Measurements from ENCODE around the gene FTSJ1.
"Not testable (repeated sequence)": the region's sequence is repeated elsewhere in the genome, so short reads cannot be mapped to it uniquely, and the experiment has no call there.

FTSJ1 gene, protein sequence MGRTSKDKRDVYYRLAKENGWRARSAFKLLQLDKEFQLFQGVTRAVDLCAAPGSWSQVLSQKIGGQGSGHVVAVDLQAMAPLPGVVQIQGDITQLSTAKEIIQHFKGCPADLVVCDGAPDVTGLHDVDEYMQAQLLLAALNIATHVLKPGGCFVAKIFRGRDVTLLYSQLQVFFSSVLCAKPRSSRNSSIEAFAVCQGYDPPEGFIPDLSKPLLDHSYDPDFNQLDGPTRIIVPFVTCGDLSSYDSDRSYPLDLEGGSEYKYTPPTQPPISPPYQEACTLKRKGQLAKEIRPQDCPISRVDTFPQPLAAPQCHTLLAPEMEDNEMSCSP

DNA sequence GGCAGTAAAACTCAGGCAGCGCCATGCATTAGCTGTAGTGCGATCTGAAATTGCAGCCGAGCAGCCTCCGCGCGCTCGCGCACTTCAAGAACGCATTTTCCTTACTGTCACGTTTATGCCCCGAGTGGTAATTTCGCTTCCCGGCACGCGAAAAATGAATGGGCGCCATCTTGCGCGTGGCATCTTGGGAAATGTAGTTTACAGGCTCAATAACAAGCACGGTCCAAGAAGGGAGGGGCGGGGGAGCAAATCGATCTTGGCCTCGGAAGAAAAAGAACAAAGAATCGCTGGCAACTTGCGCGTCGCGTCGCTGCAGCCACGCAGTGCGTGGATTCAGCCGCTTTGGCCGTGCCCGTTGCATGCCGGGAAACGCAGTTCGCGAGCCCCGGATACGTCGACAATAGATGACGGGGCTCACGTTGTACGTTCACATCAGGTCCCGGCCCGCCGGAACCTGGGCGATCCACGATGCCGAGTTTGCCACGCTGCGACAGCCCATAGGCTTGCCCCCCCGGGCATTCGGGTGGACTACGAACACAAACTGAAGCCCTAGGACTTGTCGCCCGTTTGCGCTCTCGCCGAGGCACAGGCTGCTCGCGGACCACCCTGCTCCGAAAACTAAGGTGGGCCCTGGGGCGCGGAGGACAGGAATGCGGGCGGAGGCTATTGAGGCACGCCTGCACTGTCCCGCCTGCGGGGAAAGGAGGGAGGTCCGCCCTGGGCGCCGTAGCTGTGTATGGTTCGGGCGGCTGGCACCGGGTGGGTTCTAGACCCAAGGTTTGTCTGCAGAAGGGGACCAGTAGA is at the start of gene FTSJ1:
Gene FTSJ1 (plus strand): TSS at position 426 of the 804 bp plus-strand sequence. CDS start 1,849 bp downstream, outside the sequence.
- peak; percentile 80 for DNase-seq (ENCODE audit: low spot score)

DNA sequence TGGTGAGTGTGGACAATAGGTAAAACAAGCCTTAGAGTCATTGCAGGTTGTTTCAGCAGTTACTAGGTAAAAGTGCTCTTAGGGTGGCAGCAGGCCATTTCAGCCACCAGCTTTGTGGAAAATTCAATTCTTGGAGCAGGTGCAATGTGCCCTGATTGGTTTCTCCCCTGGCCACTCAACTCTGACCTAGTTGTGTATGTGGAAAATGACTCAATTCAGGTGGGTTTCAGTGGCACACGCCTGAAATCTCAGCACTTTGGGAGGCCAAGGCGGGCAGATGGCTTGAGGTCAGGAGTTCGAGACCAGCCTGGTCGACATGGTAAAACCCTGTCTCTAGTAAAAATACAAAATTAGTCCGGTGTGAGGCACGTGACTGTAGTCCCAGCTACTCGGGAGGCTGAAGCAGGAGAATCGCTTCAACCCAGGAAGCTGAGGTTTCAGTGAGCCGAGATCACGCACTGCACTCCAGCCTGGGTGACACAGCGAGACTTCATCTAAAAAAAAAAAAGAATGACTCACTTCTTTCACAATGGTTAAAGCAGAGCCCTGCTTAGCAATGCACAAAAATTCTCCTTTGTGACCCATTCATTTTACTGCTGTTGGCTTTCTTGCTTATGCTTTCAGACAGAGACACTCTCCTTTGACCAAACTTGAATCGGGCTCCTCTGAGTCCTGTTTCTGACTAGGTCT is 48.8 kb upstream of the FTSJ1 start:
- not testable (repeated sequence) for DNase-seq (ENCODE audit: low spot score)

DNA sequence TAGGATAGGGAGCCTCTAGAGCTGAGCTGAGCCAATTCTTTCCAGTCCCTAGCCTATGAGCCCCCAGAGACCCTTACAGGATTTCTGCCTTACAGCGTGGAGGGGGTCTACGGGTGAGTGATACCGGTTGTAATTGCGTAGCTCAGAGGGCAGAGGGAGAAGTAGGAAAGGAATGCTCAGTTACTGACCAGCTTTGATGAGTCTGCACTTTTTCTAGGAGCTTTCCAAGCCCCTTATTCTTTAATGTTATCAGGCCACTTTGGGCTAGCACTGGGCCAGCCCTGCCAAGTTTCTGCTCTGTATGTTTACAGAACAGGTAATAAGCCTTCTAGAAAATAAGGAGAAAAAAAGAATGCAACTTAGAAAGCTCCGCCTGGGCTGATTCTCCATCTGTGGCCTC is 46.4 kb upstream of the FTSJ1 start:
- not testable (repeated sequence) for DNase-seq (ENCODE audit: low spot score)

DNA sequence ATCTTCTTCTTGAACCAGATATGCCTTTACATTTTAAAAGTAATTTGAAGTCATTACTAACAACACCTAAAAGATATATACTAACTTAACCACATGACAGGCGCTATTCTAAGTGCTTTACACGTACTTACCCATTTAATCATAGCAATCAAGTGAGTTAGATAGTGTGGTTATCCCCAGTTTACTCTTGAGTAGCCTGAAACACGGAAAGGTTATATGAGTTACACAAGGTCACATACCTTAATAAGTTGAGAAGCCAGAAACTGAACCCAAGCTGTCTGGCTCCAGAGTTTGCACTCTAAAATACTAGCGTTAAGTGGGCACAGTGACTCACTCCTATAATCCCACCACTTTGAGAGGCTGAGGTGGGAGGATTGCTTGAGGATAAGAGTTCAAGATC is 45.8 kb upstream of the FTSJ1 start:
- DNase-seq (ENCODE audit: low spot score): not testable (repeated sequence)

DNA sequence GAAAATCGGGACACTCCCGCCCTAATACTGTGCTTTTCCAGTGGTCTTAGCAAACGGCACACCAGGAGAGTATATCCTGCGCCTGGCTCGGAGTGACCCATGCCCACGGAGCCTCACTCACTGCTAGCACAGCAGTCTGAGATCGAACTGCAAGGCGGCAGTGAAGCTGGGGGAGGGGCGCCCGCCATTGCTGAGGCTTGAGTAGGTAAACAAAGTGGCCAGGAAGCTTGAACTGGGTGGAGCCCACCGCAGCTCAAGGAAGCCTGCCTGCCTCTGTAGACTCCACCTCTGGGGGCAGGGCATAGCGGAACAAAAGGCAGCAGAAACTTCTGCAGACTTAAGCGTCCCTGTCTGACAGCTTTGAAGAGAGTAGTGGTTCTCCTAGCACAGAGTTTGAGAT is 42.3 kb upstream of the FTSJ1 start:
- not testable (repeated sequence) for DNase-seq (ENCODE audit: low spot score)

DNA sequence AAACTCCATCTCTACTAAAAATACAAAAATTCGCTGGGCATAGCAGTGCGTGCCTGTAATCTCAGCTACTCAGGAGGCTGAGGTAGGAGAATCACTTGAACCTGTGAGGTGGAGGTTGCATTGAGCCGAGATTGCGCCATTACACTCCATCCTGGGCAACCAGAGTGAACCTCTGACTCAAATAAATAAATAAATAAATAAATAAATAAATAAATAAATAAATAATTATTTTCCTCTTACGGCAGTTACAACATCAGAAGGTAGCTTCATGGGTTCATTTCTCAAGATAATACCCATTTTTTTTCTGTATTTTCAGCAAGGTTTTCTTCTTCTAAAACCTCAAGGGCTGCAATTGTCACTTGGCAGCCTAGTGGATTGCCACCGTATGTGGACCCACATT is 28.8 kb upstream of the FTSJ1 start:
- DNase-seq (ENCODE audit: low spot score): not testable (repeated sequence)

DNA sequence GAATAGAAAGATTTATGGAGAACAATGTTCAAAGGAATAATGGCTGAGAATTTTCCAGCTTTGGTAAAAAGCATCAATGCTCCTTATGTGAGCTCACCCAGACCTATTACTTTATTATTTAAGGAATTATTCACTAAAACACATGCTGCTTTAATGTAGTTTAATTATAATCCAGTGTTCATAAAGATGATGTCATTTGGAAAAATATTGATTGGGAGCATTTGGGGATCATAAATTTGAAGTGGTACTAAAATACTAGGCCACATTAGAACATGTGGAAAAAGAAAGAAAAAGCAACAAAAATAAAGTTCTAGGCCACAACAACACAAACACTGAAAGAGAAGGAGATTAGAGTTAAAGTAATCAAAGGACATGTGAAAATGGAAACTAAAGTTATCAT is 25.9 kb upstream of the FTSJ1 start:
- no peak for DNase-seq (ENCODE audit: low spot score)

DNA sequence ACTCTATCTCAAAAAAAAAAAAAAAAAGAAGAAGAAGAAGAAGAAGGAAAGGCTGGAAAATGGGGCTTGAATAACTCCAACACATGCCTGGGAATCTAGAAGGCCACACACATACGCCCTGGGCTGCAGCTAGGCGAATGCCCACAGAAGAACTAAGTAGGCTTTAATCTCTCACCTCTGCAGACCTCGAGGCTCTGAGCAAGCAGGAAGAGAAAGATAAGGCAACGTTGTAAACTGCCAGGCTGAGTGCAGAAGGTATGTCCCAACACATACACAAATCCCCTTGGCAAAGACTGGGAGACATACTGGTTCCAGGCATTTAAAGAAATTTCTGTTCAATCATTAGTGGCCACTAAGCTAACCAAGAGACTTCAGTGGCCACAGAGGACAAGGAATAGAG is 24.3 kb upstream of the FTSJ1 start:
- DNase-seq (ENCODE audit: low spot score): no peak

DNA sequence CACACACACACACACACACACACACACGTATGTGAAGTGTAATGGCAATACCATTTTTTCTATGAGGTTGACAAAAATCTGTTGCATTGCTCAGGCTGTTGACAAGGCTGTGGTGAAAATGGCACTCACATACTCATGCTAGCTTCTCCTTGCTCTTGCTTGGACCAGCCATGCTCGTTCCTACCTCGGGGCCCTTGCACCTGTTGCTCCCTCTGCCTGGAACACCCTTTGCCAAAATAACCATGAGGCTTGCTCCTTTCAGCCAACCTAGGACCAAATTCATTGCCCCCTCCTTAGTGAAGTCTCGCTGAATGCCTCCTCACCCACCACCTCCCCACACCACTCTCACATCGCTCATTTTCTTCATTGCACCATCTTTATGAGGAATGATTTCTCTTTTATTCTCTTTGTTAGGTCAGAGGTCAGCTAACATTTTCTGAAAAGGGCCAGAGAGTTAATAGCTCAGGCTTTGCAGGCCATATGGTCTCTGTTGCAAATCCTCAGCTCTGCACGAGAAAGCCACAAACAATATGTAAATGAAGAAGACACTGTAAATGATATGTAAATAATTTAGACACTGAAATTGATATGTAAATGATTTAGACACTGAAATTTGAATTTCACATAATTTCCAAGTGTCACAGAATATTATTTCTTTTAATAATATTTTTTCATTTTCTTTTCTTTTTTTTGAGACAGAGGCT is 19.2 kb upstream of the FTSJ1 start:
- no peak for DNase-seq (ENCODE audit: low spot score)

DNA sequence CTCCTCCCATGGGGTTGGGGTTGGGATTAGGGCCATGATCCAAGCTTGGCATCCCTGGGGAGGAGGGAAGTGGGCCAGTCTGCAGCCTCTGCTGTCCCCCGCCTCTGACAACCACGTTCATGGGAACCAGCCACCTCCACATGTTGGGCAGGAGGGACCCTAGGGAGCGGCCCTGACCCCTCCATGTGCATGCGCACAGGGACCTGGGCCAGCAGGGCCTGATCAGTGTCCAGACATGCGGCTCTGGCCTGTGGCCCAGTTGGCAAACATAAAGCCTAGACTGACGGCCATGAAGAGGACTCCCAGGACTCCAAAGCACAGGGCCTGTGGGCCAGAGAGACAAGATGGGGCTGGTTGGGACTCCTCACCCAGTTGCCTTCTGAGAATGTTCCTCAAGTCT is 17.3 kb upstream of the FTSJ1 start:
- DNase-seq (ENCODE audit: low spot score): no peak

DNA sequence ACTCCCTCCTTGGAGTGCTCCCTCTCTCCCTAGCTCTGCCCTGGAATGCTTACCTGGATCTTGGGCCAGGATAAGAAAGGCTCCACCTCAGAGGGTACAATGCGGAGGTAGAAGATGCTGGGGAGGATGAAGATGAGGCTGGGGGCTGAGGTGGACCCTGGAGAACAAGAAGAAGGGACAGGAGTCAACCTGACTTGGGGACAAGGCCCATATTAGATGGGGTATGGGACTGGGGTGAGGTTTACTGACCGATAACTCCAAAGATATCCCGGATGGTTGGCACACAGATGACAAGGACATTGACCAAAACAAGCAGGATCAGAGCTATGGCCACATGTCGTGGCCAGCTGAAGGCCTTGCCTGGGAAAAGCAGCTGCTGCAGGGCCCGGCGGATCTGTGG is 16.5 kb upstream of the FTSJ1 start:
- no peak for DNase-seq (ENCODE audit: low spot score)

DNA sequence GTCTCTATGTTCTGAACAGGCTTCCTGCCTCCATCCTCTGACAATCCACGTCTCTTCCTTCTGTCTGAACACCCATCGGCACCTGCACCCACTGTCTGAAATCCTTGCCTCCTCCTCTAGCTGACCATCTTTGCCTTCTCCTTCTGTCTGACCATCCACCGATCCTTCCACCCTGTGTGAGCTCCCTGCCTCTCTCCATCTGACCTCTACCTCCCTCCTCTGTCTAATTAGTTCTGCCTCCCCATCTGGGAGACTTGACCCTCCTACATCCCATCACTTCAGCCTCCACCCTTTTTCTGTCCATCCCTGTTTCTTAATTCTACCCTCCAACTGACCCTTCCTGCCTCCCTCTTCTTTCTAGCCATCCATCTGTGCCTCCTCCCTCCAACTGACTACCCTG is 16.0 kb upstream of the FTSJ1 start:
- DNase-seq (ENCODE audit: low spot score): no peak

DNA sequence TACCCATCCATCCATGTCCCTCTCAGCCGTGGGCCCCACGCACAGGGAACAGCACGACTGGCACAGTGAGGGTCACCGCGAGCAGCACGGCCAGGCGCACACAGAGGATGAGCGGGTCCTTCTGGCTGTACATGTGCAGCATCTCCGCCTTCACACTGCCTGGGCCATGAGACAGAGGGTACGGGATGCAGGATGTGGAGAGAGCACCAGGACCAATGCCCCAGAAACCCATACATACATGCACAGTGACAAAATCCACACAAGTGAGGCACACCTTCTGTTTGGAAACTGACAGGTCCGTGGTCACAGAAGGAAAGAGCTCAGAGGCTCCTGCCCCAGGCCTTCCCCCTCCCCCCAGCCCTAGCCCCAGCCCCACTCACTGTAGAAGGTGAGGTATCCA is 15.4 kb upstream of the FTSJ1 start:
- DNase-seq (ENCODE audit: low spot score): no peak

DNA sequence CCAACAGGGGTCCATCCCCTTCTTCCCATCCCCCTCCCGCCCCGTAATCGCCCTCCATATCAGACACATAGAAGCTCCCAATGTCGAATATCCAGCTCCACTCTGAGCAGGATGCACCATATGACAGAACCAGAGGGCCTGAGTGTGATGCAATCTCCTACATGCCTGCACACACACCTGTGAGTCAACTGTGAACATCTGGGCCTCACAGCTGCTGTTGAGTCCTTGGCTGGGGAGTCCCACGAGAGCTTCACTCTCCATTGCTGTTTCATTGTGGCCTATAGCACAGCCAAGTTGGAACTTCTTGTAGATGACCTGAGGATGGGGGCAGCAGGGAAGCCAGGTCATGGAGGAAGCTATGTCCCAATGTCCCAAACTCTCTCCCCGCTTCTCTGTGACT is 14.2 kb upstream of the FTSJ1 start:
- DNase-seq (ENCODE audit: low spot score): no peak

DNA sequence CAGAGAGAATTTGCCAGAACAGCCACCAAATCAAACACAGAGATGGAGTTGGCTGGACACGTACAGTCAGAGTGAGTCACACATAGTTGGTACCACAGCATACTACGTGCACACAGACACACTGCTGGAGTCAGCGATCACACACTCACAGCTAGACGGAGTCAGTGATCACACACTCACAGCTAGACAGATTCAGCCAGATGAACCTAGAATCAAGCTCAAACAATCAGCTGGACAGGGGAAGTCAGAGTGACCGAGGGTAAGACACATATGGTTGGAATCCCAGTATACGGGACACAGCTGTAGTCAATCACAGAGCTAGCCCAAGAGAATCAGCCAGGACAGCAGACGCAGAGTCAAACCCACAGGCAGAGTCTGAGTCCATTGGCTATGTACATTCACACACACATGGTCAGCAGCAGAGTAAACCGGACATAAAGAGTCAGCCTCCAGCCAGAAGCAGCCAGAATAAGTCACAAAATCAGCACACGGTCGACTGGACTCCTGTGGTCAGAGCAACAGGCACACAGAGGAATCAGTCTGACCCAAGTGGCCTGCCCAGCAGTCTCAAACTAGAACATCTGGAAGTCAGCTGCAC is 10.6 kb upstream of the FTSJ1 start:
- no peak for DNase-seq (ENCODE audit: low spot score)

DNA sequence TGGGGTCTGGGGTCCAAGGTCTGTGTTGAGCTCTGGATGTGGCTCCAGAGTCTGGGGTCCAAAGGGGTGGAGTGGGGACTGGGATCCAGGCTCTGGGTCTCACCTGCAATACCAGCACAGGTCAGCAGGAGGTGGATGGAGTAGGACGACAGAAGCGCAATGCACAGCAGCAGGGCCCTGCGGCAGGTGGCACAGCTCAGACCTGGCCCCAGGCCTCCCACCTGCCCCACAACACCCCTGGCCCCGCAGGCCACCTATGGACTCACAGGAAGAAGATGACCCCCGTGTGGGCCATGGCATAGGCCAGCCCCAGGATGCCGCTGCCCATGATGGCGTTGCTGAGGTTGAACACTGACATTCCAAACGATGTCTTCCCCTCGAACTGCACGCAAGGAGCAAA is 9.3 kb upstream of the FTSJ1 start:
- no peak for DNase-seq (ENCODE audit: low spot score)

DNA sequence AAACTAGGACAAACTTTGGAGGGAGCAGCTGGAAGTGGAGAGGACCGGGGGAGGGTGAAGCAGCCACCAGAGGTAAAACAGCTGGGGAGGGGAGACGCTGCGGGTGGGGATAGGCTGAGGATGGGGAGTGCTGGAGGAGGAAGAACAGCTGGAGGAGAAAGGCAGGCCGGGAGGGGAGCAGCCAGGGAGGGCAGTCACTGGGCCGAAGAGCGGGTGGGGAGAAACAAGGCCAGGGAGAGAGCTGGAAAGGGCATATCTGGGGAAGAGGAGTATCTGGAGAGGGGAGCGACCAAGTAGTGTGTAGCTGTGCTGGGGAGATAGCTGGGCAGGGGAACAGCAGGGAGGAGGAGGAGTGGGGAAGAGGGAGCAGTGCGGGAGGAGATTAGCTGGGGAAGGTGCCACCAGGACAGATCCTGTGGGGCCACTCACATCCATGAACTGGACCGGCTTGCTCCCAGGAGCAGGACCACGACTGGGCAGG is 8.7 kb upstream of the FTSJ1 start:
- DNase-seq (ENCODE audit: low spot score): no peak

DNA sequence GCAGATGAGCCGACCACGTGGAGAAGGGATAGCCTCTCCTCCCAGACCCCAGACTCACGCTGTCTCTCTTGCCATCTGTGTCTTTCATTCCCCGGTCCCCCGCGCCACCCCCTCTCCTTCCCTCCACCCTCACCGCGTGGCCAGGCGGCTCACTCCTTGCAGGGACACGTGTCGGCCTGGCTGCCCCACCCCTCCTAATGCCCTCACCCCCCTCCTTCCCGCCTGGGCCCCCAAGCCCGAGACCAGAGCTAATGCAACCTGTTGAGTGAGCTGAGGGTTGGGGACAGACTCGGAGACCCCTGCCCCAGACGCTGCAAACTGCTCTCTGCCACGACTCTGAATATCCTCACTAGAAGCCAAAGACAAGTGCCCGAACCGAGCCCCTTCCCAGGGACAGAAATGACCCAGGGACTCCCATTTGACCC is 7.7 kb upstream of the FTSJ1 start:
- DNase-seq (ENCODE audit: low spot score): no peak

DNA sequence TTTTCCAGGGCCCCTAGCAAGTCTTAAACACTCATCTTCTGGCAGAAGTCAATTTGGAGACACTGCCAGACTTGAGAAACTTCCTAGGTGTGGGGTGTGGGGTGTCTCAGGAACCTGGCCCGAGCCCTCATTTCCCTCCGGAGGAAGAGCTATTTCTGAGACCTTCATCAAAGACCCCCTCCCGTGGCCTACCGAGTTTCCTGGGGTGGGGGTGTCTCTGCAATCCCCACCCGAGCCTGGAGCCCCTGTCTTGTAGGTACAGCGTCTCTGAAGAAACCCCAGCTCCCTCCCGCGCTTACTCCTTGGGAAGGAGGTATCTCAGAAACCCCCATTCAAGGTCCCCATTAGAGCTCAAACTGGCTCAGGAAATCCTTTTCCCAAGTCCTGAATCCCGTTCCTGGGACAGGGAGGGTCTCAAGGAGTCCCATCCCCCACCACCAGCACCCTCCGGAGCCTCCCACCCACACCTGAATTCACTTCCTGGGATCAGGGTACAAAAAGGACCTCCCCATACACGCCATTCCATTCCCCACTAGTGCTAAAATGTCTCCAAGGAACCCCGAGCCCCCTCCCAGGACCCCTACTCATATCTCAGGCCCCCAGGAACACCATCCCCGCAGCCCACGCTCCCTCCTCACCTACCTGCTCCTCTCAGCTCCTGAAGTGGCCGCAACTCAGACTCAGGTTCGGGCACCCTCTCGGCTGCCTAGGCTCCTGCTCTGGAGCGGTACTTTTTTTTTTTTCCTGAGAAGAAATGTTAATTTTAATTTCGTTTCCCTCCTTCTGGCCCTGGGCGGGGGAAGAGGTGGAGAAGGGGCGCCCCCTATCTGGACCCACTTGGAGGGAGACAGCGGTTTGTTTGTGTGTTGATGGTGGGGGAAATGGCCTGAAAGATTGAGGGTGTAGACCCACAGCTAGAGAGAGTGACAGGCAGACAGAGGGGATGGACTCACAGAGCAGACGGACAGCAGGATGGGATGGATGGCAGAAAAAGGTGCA is 7.0 kb upstream of the FTSJ1 start:
- no peak for DNase-seq (ENCODE audit: low spot score)

DNA sequence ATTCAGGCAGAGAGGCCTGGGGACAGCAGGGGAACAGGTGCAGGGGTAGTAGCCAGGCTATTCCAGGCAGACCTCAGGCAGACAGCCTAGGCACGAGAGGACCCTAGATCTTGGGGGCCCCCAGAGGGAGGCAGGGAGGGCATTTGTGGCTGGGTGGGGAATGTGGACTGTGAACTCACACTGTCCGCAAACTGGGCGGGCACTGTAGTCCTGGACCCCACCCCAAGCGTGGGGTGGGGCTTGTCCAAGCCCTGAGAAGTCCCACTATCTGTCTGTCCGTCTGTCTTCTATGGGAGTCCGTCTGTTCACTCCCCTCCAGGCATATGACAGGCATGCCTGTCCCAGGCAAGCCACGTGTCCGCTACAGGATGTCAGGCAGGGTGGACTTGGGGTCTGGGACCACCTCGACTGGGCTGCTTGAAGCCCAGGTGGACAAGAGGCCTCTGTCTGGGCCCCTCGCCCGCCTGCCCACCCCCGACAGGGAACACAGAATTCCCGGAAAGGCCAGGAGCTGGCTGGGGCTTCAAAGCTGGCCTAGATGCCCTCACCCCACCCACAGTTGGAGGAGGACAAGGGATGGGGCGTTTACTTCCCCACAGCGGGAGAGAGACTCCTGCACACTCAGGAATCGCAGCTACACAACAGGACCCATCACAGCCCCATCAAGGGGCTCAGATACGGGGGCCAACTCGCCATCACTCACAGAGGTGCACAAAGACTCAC is 5.7 kb upstream of the FTSJ1 start, which contains the start of gene SLC38A5:
Gene SLC38A5 (minus strand): TSS at position 151 of the 723 bp plus-strand sequence. CDS start 2,336 bp downstream, outside the sequence.
- no peak for DNase-seq (ENCODE audit: low spot score)
